ENCODE measurements around the gene MYRF.

MYRF gene

DNA sequence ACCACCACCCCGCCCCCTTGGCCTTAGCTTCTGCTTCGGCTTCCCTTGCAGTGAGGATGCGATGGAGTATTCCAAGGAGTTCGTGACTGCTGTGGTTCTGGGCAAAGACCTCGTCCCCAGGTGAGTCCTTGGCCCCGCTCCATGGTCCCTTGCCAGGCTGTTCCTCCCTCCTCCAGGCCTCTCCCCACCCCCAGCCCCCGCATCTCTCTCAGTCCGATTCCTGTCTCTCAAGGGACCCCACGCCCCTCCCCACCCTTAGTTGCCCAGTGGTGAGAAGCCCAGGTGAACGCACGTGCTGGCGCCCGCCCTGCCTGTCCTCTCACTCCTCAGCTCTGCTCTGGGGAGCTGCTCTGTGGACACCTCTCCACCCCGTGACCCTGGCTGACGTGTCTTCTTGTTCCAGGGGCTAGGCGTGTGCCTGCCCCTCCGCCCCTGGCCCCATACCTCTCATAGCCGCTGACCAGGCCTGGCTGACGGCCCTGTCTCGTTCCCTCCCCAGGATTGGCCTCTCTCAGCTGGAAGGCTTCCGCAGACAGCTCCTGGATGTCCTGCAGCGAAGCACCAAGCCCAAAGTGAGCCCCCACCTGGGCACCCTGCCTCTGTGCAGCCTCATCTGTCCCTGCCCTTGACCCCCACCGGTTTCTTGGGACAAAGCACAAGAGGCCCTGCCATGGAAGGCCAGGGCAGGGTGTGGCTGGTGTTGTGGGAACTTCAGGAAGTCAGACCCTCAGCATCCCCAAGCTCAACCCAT lies 14.6 kb upstream of the MYRF start:
- peaks cover 15 to 30% of the 10 kb centered on the region in 2 donors for H3K36me3 ChIP-seq (ENCODE audit: control insufficient read depth in 2 of 2, insufficient read depth in 2 of 2, low read length in 2 of 2)
- H3K4me1 ChIP-seq (ENCODE audit: control insufficient read depth in 2 of 2, insufficient read depth in 2 of 2, low read length in 2 of 2): peaks cover 7% of the 10 kb centered on the region in 2 donors
- H3K9me3 ChIP-seq (ENCODE audit: control insufficient read depth in 2 of 2, low read length in 2 of 2): no peaks in the 10 kb centered on the region
- H3K27ac ChIP-seq (ENCODE audit: low read depth in 2 of 2, low read length in 2 of 2): no peak overlapping the region
- no peak overlapping the region for H3K4me3 ChIP-seq (ENCODE audit: low read length in 2 of 2)
- no peaks in the 10 kb centered on the region for H3K27me3 ChIP-seq (ENCODE audit: control insufficient read depth in 2 of 2, insufficient read depth in 2 of 2, low read length in 2 of 2)
- H3K9ac ChIP-seq (ENCODE audit: low read depth in 1 of 2, low read length in 2 of 2): no peak overlapping the region

GRCh38 chr11:61738776-61739175 lies 13.7 kb upstream of the MYRF start:
- Histone ChIP-seq H3K9me3 (ENCODE audit: control insufficient read depth in 2 of 2, low read length in 2 of 2) (no peaks in the 10 kb centered on the region), H3K36me3 (ENCODE audit: control insufficient read depth in 2 of 2, insufficient read depth in 2 of 2, low read length in 2 of 2) (peaks cover 15 to 30% of the 10 kb centered on the region in 2 donors), H3K27ac (ENCODE audit: low read depth in 2 of 2, low read length in 2 of 2) (no peak overlapping the region), H3K4me3 (ENCODE audit: low read length in 2 of 2) (no peak overlapping the region), H3K27me3 (ENCODE audit: control insufficient read depth in 2 of 2, insufficient read depth in 2 of 2, low read length in 2 of 2) (no peaks in the 10 kb centered on the region), H3K9ac (ENCODE audit: low read depth in 1 of 2, low read length in 2 of 2) (no peak overlapping the region), H3K4me1 (ENCODE audit: control insufficient read depth in 2 of 2, insufficient read depth in 2 of 2, low read length in 2 of 2) (peaks cover 4 to 7% of the 10 kb centered on the region in 2 donors)

DNA sequence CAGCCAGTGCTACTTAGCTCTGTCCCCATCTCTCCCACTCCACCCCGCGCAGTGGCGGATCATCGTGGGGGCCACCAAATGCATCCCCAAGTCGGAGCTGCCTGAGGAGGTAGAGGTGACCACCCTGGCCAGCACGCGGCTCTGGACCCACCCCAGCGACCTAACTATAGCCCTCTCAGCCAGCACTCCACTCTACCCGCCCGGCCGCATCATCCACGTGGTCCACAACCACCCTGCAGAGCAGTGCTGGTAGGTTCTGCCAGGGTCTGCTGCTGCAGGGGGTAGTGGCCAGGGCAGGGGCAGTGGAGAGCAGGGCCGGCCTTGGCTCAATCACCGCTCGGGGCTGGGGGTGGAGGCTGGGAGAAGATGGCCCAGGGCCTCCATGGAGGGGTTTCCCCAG lies 13.0 kb upstream of the MYRF start:
- H3K27ac ChIP-seq (ENCODE audit: low read depth in 2 of 2, low read length in 2 of 2): no peak overlapping the region
- H3K36me3 ChIP-seq (ENCODE audit: control insufficient read depth in 2 of 2, insufficient read depth in 2 of 2, low read length in 2 of 2): peaks cover 15 to 30% of the 10 kb centered on the region in 2 donors
- H3K4me3 ChIP-seq (ENCODE audit: low read length in 2 of 2): no peak overlapping the region
- H3K9me3 ChIP-seq (ENCODE audit: control insufficient read depth in 2 of 2, low read length in 2 of 2): no peaks in the 10 kb centered on the region
- H3K4me1 ChIP-seq (ENCODE audit: control insufficient read depth in 2 of 2, insufficient read depth in 2 of 2, low read length in 2 of 2): peaks cover 4 to 7% of the 10 kb centered on the region in 2 donors
- H3K9ac ChIP-seq (ENCODE audit: low read depth in 1 of 2, low read length in 2 of 2): no peak overlapping the region
- H3K27me3 ChIP-seq (ENCODE audit: control insufficient read depth in 2 of 2, insufficient read depth in 2 of 2, low read length in 2 of 2): no peaks in the 10 kb centered on the region

DNA sequence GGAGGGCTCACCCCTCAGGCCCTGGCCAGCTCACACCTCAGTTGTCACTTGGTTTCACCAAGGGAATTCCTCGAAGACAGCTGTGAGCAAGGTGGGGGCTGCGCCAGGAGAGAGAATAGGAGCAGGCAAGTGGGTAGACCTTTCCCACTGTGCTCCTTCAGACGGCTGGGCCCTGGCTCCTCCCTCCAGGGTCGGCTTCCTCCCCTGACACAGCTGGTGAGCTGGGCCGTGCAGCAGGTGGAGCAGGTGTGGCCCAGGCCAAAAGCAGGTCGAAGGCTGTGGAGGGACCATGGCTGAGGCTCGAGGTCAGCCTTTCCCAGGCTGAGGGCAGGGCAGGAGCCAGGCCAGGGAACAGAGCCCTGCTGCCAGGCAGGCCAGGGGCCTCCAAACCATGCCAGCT lies 12.5 kb upstream of the MYRF start:
- no peak overlapping the region for H3K9ac ChIP-seq (ENCODE audit: low read depth in 1 of 2, low read length in 2 of 2)
- no peaks in the 10 kb centered on the region for H3K27me3 ChIP-seq (ENCODE audit: control insufficient read depth in 2 of 2, insufficient read depth in 2 of 2, low read length in 2 of 2)
- no peak overlapping the region for H3K27ac ChIP-seq (ENCODE audit: low read depth in 2 of 2, low read length in 2 of 2)
- no peak overlapping the region for H3K4me3 ChIP-seq (ENCODE audit: low read length in 2 of 2)
- H3K36me3 ChIP-seq (ENCODE audit: control insufficient read depth in 2 of 2, insufficient read depth in 2 of 2, low read length in 2 of 2): peaks cover 15 to 30% of the 10 kb centered on the region in 2 donors
- H3K9me3 ChIP-seq (ENCODE audit: control insufficient read depth in 2 of 2, low read length in 2 of 2): no peaks in the 10 kb centered on the region
- peaks cover 4 to 7% of the 10 kb centered on the region in 2 donors for H3K4me1 ChIP-seq (ENCODE audit: control insufficient read depth in 2 of 2, insufficient read depth in 2 of 2, low read length in 2 of 2)

DNA sequence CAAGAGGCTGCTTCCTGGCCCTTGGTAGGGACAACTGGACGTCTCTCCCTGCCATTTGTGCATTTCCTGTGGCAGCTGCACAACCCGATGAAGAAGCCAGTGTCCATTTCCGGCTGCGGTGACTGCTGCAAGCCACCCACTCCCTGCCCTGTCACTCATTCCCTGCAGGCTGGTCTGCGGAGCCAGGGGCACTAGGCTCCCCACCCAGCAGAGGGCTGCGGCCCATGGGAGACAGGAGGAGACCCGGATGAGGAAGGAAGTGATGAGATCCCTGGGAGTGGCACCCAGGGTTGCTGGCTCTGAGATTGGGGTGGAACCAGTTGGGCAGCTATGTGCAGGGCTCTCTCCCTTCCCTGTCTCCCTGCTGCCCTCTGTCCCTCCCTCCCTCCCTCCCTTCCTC lies 10.0 kb upstream of the MYRF start:
- Histone ChIP-seq H3K9ac (ENCODE audit: low read depth in 1 of 2, low read length in 2 of 2) (no peak overlapping the region), H3K9me3 (ENCODE audit: control insufficient read depth in 2 of 2, low read length in 2 of 2) (no peaks in the 10 kb centered on the region), H3K27me3 (ENCODE audit: control insufficient read depth in 2 of 2, insufficient read depth in 2 of 2, low read length in 2 of 2) (no peaks in the 10 kb centered on the region), H3K4me1 (ENCODE audit: control insufficient read depth in 2 of 2, insufficient read depth in 2 of 2, low read length in 2 of 2) (peaks cover 5 to 10% of the 10 kb centered on the region in 2 donors), H3K36me3 (ENCODE audit: control insufficient read depth in 2 of 2, insufficient read depth in 2 of 2, low read length in 2 of 2) (peaks cover 3 to 18% of the 10 kb centered on the region in 2 donors), H3K27ac (ENCODE audit: low read depth in 2 of 2, low read length in 2 of 2) (peak overlapping the region; percentile 36 to 67), H3K4me3 (ENCODE audit: low read length in 2 of 2) (no peak overlapping the region)

GRCh38 chr11:61743486-61744095 lies 8.8 kb upstream of the MYRF start:
- no peaks in the 10 kb centered on the region for H3K27me3 ChIP-seq (ENCODE audit: control insufficient read depth in 2 of 2, insufficient read depth in 2 of 2, low read length in 2 of 2)
- no peak overlapping the region for H3K27ac ChIP-seq (ENCODE audit: low read depth in 2 of 2, low read length in 2 of 2)
- H3K9ac ChIP-seq (ENCODE audit: low read depth in 1 of 2, low read length in 2 of 2): no peak overlapping the region
- peaks cover 3 to 13% of the 10 kb centered on the region in 2 donors for H3K36me3 ChIP-seq (ENCODE audit: control insufficient read depth in 2 of 2, insufficient read depth in 2 of 2, low read length in 2 of 2)
- H3K4me3 ChIP-seq (ENCODE audit: low read length in 2 of 2): no peak overlapping the region
- H3K9me3 ChIP-seq (ENCODE audit: control insufficient read depth in 2 of 2, low read length in 2 of 2): no peaks in the 10 kb centered on the region
- H3K4me1 ChIP-seq (ENCODE audit: control insufficient read depth in 2 of 2, insufficient read depth in 2 of 2, low read length in 2 of 2): peaks cover 11 to 15% of the 10 kb centered on the region in 2 donors

DNA sequence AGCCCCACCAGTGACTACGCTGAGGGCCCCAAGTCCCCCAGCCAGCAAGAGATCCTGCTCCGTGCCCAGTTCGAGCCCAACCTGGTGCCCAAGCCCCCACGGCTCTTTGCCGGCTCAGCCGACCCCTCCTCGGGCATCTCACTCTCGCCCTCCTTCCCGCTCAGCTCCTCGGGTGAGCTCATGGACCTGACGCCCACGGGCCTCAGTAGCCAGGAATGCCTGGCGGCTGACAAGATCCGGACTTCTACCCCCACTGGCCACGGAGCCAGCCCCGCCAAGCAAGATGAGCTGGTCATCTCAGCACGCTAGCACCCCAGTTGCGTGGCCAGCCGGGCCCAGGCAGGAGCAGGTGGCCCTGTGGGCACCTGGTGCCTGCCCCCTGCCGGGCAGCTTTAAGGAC lies 8.3 kb upstream of the MYRF start:
- Histone ChIP-seq H3K27ac (ENCODE audit: low read depth in 2 of 2, low read length in 2 of 2) (no peak overlapping the region), H3K27me3 (ENCODE audit: control insufficient read depth in 2 of 2, insufficient read depth in 2 of 2, low read length in 2 of 2) (no peaks in the 10 kb centered on the region)

DNA sequence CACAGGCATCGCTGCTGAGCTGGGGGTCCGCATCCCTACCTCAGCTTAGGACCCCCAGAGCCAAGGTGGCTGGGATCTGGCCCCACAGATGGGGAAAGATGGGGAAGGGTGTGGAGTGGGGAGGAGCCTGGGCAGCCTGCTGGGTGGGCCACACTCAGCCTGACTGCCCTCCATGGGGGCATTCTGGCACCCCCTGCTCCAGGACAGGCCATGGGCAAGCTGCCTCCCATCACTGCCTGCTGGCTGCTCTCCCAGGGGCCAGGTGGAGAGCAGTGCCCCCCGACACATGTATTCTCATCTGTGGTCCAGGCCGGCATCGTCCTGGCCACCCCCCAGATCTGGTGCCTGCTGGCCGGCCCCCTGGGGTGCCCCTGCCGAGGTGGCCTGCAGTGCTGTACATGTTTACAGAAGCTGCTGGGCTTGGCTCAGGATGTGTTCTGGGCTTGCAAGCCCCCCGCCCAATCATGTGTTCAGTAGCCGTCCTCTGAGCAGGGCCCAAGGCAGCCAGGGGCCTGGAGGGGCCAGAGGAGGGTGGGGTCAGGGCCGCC lies 7.8 kb upstream of the MYRF start:
- H3K27ac ChIP-seq (ENCODE audit: low read depth in 2 of 2, low read length in 2 of 2): no peak overlapping the region
- H3K27me3 ChIP-seq (ENCODE audit: control insufficient read depth in 2 of 2, insufficient read depth in 2 of 2, low read length in 2 of 2): no peaks in the 10 kb centered on the region
- H3K9me3 ChIP-seq (ENCODE audit: control insufficient read depth in 2 of 2, low read length in 2 of 2): no peaks in the 10 kb centered on the region
- H3K9ac ChIP-seq (ENCODE audit: low read depth in 1 of 2, low read length in 2 of 2): no peak overlapping the region
- peaks cover 11 to 15% of the 10 kb centered on the region in 2 donors for H3K4me1 ChIP-seq (ENCODE audit: control insufficient read depth in 2 of 2, insufficient read depth in 2 of 2, low read length in 2 of 2)
- H3K36me3 ChIP-seq (ENCODE audit: control insufficient read depth in 2 of 2, insufficient read depth in 2 of 2, low read length in 2 of 2): peaks cover 3 to 10% of the 10 kb centered on the region in 2 donors
- H3K4me3 ChIP-seq (ENCODE audit: low read length in 2 of 2): no peak overlapping the region

More for the DNA sequence above, 8.3 kb upstream of the MYRF start:
- Histone ChIP-seq H3K4me1 (ENCODE audit: control insufficient read depth in 2 of 2, insufficient read depth in 2 of 2, low read length in 2 of 2) (peaks cover 11 to 15% of the 10 kb centered on the region in 2 donors), H3K9me3 (ENCODE audit: control insufficient read depth in 2 of 2, low read length in 2 of 2) (no peaks in the 10 kb centered on the region), H3K4me3 (ENCODE audit: low read length in 2 of 2) (no peak overlapping the region), H3K36me3 (ENCODE audit: control insufficient read depth in 2 of 2, insufficient read depth in 2 of 2, low read length in 2 of 2) (peaks cover 3 to 13% of the 10 kb centered on the region in 2 donors), H3K9ac (ENCODE audit: low read depth in 1 of 2, low read length in 2 of 2) (no peak overlapping the region)

DNA sequence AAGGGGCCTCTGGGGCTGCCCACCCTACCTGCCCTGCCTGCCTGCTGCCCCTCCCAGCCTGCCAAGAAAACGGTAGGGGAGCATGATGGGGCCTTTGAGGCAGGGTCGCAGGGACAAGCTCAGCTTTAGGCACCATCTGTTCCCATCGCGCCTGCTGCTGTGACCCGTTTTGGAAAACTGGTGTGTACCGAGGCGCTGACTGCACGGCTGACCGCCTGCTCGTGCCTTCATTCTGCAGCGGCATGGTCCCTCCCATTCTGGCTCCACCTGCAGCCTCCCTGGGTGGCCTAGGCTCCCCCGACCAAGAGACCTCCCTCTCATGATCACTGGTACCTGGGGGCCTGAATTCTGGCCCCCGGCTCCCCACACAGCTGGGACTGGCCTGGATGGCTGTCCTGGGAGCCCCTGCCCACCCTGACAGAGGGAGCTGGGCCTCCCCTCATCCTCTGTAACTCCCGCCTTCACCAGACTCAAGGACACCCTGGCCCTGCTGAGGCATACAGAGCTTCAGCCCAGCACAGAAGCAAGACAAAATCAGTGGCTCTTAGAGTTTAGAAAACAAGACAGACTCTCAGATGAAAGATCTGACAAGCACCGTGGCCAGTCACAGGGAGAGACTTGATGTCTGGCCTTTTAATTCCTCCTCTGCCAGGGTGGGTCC lies 6.5 kb upstream of the MYRF start:
- Histone ChIP-seq H3K36me3 (ENCODE audit: control insufficient read depth in 2 of 2, insufficient read depth in 2 of 2, low read length in 2 of 2) (peaks cover 3 to 5% of the 10 kb centered on the region in 2 donors), H3K4me3 (ENCODE audit: low read length in 2 of 2) (no peak overlapping the region), H3K9me3 (ENCODE audit: control insufficient read depth in 2 of 2, low read length in 2 of 2) (no peaks in the 10 kb centered on the region), H3K4me1 (ENCODE audit: control insufficient read depth in 2 of 2, insufficient read depth in 2 of 2, low read length in 2 of 2) (peaks cover 11 to 15% of the 10 kb centered on the region in 2 donors), H3K9ac (ENCODE audit: low read depth in 1 of 2, low read length in 2 of 2) (no peak overlapping the region), H3K27me3 (ENCODE audit: control insufficient read depth in 2 of 2, insufficient read depth in 2 of 2, low read length in 2 of 2) (no peaks in the 10 kb centered on the region), H3K27ac (ENCODE audit: low read depth in 2 of 2, low read length in 2 of 2) (no peak overlapping the region)

All from mucosa of rectum (tissue), 2 donors.